ENCODE results near the gene C2CD5. TPM values are rescaled to one million over a fixed set of nuclear protein-coding genes. Genes with fewer than 3 reads are reported as not detected.
"Not testable (repeated sequence)": the region's sequence is repeated elsewhere in the genome, so short reads cannot be mapped to it uniquely, and the experiment has no call there.

C2CD5 gene
- total RNA-seq, 2 experiments from 2014 or later, result 25.4 to 27.9 TPM

DNA sequence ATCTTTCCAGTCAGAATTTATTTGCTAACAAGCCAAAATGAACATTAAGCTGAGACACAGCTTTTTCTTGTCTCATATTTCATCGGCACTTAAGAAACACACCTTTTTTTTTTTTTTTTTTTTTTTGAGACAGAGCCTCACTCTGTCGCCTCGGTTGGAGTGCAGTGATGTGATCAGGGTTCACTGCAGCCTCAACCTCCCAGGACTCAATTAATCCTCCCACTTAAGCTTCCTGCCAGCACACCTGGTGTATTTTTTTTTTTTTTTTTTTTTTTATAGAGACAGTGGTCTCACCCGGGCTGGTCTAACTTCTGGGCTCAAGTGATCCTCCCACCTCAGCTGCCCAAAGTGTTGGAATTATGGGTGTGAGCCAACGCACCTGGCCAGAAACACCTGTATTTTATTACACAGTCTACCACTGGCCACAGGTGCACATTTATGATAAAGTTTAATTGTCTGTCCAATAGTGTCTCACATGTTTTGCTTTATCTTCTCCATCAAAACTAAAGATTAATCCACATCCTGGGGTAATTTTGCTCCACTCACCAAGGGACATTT, 62.7 kb downstream of the C2CD5 start:
- CTCF ChIA-PET, result interaction anchor here (0.6 kb wide), 1 partner anchor 153 kb away, joined by 3 read pairs; no protein-coding TSS in a partner anchor
- POLR2A ChIA-PET, result interaction anchor here (0.6 kb wide), 1 partner anchor 111 kb away, joined by 5 read pairs; no protein-coding TSS in a partner anchor

DNA sequence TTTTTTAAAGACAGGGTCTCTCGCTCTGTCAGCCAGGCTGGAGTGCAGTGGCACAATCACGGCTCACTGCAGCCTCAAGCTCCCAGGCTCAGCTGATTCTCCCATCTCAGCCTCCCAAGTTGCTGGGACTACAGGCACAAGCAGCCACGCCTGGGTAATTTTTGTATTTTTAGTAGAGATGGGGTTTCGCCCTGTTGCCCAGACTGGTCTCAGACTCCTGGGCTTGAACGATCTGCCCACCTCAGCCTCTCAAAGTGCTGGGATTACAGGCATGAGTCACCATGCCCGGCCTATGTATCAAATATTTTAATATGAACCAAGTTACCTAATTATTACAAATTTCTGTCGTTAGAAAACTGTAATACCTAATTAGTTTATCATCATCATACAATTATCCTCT, 63.5 kb downstream of the C2CD5 start:
- POLR2A ChIA-PET, result interaction anchor here (0.6 kb wide), 1 partner anchor 112 kb away, joined by 5 read pairs; no protein-coding TSS in a partner anchor
- CTCF ChIA-PET, result interaction anchor here (0.6 kb wide), 1 partner anchor 152 kb away, joined by 3 read pairs; no protein-coding TSS in a partner anchor

DNA sequence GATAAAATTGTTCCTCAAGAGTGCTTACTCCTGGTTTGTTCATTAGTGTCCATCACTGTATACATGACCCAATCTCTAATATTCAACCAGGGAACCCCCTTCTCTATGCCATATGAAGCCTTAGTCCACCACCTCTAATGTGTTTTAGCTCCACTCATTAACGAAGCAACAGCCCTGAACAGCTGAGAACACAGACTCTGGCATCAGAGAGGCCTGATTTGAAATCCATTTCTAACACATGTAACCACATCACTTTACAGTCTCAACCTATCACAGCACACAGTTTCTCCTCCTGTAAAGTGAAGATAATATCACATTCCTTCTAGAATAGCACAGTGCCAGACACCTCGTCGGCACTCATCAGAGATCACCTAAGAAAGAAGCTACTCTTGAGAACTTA, 64.3 kb downstream of the C2CD5 start:
- POLR2A ChIA-PET, result no interaction called here
- CTCF ChIA-PET, result no interaction called here

- ChIA-PET CTCF (interaction anchor here (1.4 kb wide), 1 partner anchor 18 kb away, joined by 3 read pairs; no protein-coding TSS in a partner anchor), POLR2A (no interaction called here)
These were observed 66.5 kb downstream of the C2CD5 start for GRCh38 chr12:22477894-22478287.

DNA sequence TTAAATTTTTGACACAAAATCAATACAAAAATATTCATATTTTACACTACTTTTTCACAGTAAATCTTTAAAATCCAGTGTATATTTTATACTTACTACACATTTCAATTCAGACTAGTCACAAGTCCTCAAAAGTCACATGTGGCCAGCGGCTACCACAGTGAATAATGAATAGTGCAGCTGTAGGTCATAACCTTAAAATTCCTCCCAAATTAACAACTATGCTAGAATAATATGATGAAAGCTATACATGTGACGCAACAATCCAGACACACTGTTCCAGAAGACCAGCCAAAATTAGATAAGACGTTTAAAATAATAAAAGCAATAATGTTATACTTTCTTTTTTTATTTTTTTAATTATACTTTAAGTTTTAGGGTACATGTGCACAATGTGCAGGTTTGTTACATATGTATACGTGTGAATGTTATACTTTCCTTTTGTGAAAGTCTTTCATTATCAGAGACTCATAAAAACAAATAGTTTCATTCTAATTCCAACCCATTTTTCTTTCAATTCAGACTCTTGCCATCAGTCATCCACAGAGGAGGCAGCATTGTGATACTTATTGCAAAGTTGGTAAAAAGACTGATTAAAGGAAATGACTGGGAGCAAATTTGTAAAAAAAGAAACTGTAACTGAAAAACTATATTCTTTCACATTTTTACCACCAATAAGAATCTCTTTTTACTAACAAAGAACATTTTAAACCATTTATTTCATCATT, 67.0 kb downstream of the C2CD5 start:
- CTCF ChIA-PET, result interaction anchor here (1.4 kb wide), 1 partner anchor 18 kb away, joined by 3 read pairs; no protein-coding TSS in a partner anchor
- POLR2A ChIA-PET, result no interaction called here

GRCh38 chr12:22476133-22476532, 68.2 kb downstream of the C2CD5 start:
- POLR2A ChIA-PET, result no interaction called here

GRCh38 chr12:22474970-22475720, 69.2 kb downstream of the C2CD5 start:
- POLR2A ChIA-PET, result no interaction called here
- CTCF ChIA-PET, result interaction anchor here (1.0 kb wide), 1 partner anchor 32 kb away, joined by 3 read pairs; no protein-coding TSS in a partner anchor

More at GRCh38 chr12:22476133-22476532, 68.2 kb downstream of the C2CD5 start:
- CTCF ChIA-PET, result no interaction called here

GRCh38 chr12:22473212-22473611, 71.1 kb downstream of the C2CD5 start:
- ChIA-PET CTCF (no interaction called here), POLR2A (no interaction called here)

- ChIA-PET CTCF (interaction anchor here (1.4 kb wide), 1 partner anchor 366 kb away, joined by 3 read pairs; no protein-coding TSS in a partner anchor), POLR2A (no interaction called here)
These were observed 77.2 kb downstream of the C2CD5 start for GRCh38 chr12:22467190-22467589.

DNA sequence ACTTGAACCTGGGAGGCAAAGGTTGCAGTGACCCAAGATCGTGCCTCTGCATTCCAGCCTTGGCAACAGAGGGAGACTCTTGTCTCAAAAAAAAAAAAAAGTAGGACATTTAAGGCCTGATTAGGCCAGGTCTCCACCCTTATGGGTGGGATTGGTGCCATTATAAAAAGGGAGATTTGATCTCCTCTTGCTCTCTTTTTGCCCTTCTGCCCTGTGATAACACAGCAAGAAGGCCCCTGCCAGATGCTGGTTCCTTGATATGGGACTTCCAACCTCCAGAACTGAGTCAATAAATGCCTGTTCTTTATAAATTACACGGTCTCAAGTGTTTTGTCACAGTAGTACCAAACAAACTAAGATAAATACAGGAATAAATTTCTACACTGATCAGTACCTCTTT, 81.0 kb downstream of the C2CD5 start:
- POLR2A ChIA-PET, result no interaction called here
- CTCF ChIA-PET, result interaction anchor here (1.1 kb wide), 1 partner anchor 11 kb away, joined by 3 read pairs; no protein-coding TSS in a partner anchor

GRCh38 chr12:22461786-22462185, 82.6 kb downstream of the C2CD5 start:
- CTCF ChIA-PET, result interaction anchor here (0.7 kb wide), 1 partner anchor 379 kb away, joined by 4 read pairs; no protein-coding TSS in a partner anchor
- POLR2A ChIA-PET, result interaction anchor here (0.8 kb wide), 1 partner anchor 62 kb away, joined by 4 read pairs; no protein-coding TSS in a partner anchor

GRCh38 chr12:22459838-22460490, 84.4 kb downstream of the C2CD5 start:
- CTCF ChIA-PET, result interaction anchor here (0.6 to 1.3 kb wide), 6 partner anchors 8 to 124 kb away, joined by 3 to 5 read pairs (median 3); no protein-coding TSS in a partner anchor
- POLR2A ChIA-PET, result interaction anchor here (0.6 kb wide), 1 partner anchor 172 kb away, joined by 4 read pairs; no protein-coding TSS in a partner anchor

DNA sequence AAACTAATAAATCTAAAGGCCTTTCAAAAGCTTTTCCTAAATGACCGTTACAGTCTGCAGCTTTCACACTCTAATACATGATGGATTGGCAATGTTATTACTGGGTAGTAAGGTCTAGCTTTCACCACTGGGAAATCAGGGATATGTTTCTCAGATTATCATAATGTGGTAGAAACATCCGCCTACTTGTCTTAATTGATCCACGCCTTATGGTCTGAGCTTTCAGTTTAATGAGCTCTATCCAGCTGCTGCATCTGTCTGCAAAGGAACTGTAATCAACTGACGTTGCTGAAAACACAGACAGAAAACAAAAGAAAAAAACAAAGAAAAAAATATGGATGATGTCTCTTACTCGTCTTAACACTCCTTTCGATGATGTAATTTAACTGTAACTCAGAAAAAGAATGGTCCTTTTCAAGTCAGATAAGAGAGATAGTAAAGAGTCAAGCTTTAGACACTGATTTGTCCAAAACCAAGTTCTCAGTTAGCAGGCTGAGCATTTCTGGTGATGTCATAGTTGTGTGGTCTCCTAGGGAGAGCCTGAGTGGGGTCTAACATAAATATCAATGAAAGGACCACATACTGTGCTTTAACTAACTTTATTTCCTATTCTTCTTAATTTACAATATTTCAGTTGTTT, 85.9 kb downstream of the C2CD5 start:
- CTCF ChIA-PET, result interaction anchor here (1.1 to 1.6 kb wide), 3 partner anchors 14 to 356 kb away, joined by 3 to 6 read pairs (median 4); no protein-coding TSS in a partner anchor

DNA sequence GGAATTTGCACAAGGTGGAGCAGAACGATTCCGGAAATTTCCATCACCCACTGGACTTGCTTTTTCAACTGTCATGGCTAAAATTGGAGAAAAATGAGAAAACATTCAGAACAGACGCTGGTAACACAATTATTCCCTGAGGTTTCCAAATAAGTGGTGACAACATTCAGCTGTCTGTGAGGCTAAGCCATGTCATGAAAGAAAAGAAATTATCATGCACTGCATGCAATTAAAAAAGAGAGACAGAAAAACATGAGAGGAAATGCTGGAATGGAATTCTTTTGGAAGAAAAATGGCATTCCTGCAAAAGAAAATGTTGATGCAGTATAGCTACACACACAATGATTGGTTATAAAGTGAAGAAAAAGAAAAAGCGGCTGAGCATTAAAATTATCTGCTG, 87.3 kb downstream of the C2CD5 start:
- ChIA-PET CTCF (interaction anchor here (1.1 to 1.6 kb wide), 3 partner anchors 13 to 355 kb away, joined by 3 to 6 read pairs (median 4); no protein-coding TSS in a partner anchor), POLR2A (no interaction called here)

More for the DNA sequence above, 85.9 kb downstream of the C2CD5 start:
- POLR2A ChIA-PET, result no interaction called here

DNA sequence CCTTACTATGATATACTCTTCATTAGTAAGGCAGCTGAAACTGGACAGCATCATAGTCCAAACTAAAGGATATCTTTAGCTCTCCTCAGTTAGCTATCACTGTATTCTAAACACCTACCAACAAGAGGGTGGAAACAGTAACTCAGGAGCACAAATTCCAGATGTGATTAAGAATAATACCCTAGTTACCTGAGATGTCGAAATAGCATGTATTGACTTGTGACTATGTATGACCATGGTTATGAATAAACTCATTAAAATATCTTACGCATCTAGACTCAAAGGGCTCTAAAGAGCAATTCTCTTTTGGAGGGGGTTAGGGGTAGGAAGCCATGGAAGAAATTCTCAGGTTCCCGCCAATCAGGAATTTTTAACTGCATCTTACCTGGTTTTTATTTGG, 90.8 kb downstream of the C2CD5 start:
- POLR2A ChIA-PET, result no interaction called here

GRCh38 chr12:22447223-22447622, 97.1 kb downstream of the C2CD5 start:
- CTCF ChIA-PET, result no interaction called here
- POLR2A ChIA-PET, result interaction anchor here (0.6 kb wide), 1 partner anchor 210 kb away, joined by 4 read pairs; no protein-coding TSS in a partner anchor

More for the DNA sequence above, 90.8 kb downstream of the C2CD5 start:
- CTCF ChIA-PET, result interaction anchor here (1.1 kb wide), 1 partner anchor 10 kb away, joined by 4 read pairs; no protein-coding TSS in a partner anchor

DNA sequence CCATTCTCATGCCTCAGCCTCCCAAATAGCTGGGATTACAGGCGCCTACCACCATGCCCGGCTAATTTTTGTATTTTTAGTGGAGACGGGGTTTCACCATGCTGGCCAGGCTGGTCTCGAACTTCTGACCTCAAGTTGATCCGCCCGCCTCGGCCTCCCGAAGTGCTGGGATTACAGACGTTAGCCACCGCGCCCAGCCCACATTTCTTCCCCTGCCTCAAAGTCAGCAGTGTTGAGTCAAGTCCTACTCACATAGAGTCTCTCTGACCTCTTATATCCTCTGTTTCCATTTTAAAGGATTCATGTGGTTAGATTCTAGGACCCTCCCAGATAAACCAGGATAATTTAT, 100.1 kb downstream of the C2CD5 start:
- CTCF ChIA-PET, result interaction anchor here (0.6 to 1.8 kb wide), 6 partner anchors 9 to 441 kb away, joined by 3 to 4 read pairs (median 4); no protein-coding TSS in a partner anchor
- POLR2A ChIA-PET, result not testable (repeated sequence)

All from activated CD8-positive, alpha-beta memory T cell treated with anti-CD3 and anti-CD28 coated beads for 36 hours (primary cell).